OCI-LY7 (cell line): Measurements from ENCODE around the gene NABP2.

Experiments used
- CTCF ChIP-seq: fragments of 200-600 bp; sonication (generic); conservative IDR thresholded peaks from 2 replicates; pipeline ENCODE4 v1.5.1; 2014; ENCODE audit warnings: mild to moderate bottlenecking, antibody characterized with exemption, low read length, moderate library complexity, mixed read lengths
- EZH2phosphoT487 ChIP-seq: fragments of 200-600 bp; sonication (generic); IDR thresholded peaks from 2 replicates; pipeline ENCODE4 v1.6.1; 2018; ENCODE audit warnings: low read depth, borderline replicate concordance, mild to moderate bottlenecking, mixed run types, antibody characterized with exemption, low read length, moderate library complexity, mixed read lengths

GRCh38 chr12:56198836-56199235 is 25.3 kb upstream of the NABP2 start:
- TF ChIP-seq CTCF (no peak), EZH2phosphoT487 (no peak)
